ENCODE data around the gene TPST1. TPM values are rescaled to one million over a fixed set of nuclear protein-coding genes. Genes with fewer than 3 reads are reported as not detected.
"Not testable (repeated sequence)": the region's sequence is repeated elsewhere in the genome, so short reads cannot be mapped to it uniquely, and the experiment has no call there.

Gene TPST1
- total RNA-seq, 1 donor from 2014 or later, result 26.8 TPM

GRCh38 chr7:66385191-66385905 is 180.2 kb downstream of the TPST1 start:
- H3K27me3 Mint-ChIP-seq (ENCODE audit: unreplicated experiment); H3K4me1 Mint-ChIP-seq (ENCODE audit: unreplicated experiment); DNase-seq (ENCODE audit: extremely low spot score, unreplicated experiment); H3K9me3 Mint-ChIP-seq (ENCODE audit: unreplicated experiment); H3K4me3 Mint-ChIP-seq (ENCODE audit: unreplicated experiment): not testable (repeated sequence)
- Mint-ChIP-seq H3K27ac (ENCODE audit: unreplicated experiment) (peak overlapping the region; percentile 48), H3K36me3 (ENCODE audit: unreplicated experiment) (peaks cover 13% of the 10 kb centered on the region)

GRCh38 chr7:66395128-66395571 is 190.0 kb downstream of the TPST1 start:
- Mint-ChIP-seq H3K27ac (ENCODE audit: unreplicated experiment) (peak overlapping the region; percentile 78), H3K4me1 (ENCODE audit: unreplicated experiment) (peaks cover 22% of the 10 kb centered on the region), H3K36me3 (ENCODE audit: unreplicated experiment) (peaks cover 11% of the 10 kb centered on the region)
- DNase-seq (ENCODE audit: extremely low spot score, unreplicated experiment); H3K27me3 Mint-ChIP-seq (ENCODE audit: unreplicated experiment); H3K4me3 Mint-ChIP-seq (ENCODE audit: unreplicated experiment); H3K9me3 Mint-ChIP-seq (ENCODE audit: unreplicated experiment): not testable (repeated sequence)

- Mint-ChIP-seq H3K4me1 (ENCODE audit: unreplicated experiment) (peaks cover 22% of the 10 kb centered on the region), H3K36me3 (ENCODE audit: unreplicated experiment) (peaks cover 11% of the 10 kb centered on the region), H3K27ac (ENCODE audit: unreplicated experiment) (peak overlapping the region; percentile 78)
- not testable (repeated sequence) for H3K27me3 Mint-ChIP-seq (ENCODE audit: unreplicated experiment); DNase-seq (ENCODE audit: extremely low spot score, unreplicated experiment); H3K4me3 Mint-ChIP-seq (ENCODE audit: unreplicated experiment); H3K9me3 Mint-ChIP-seq (ENCODE audit: unreplicated experiment)
Observed at GRCh38 chr7:66396052-66396451, 190.9 kb downstream of the TPST1 start.

GRCh38 chr7:66398841-66399240 is 193.7 kb downstream of the TPST1 start:
- Mint-ChIP-seq H3K9me3 (ENCODE audit: unreplicated experiment) (peaks cover 13% of the 10 kb centered on the region), H3K27ac (ENCODE audit: unreplicated experiment) (peak overlapping the region; percentile 37), H3K4me1 (ENCODE audit: unreplicated experiment) (peaks cover 22% of the 10 kb centered on the region), H3K36me3 (ENCODE audit: unreplicated experiment) (peaks cover 26% of the 10 kb centered on the region)
- DNase-seq (ENCODE audit: extremely low spot score, unreplicated experiment); H3K27me3 Mint-ChIP-seq (ENCODE audit: unreplicated experiment); H3K4me3 Mint-ChIP-seq (ENCODE audit: unreplicated experiment): not testable (repeated sequence)

GRCh38 chr7:66399566-66399965 is 194.4 kb downstream of the TPST1 start:
- Mint-ChIP-seq H3K9me3 (ENCODE audit: unreplicated experiment) (peaks cover 13% of the 10 kb centered on the region), H3K36me3 (ENCODE audit: unreplicated experiment) (peaks cover 26% of the 10 kb centered on the region), H3K4me1 (ENCODE audit: unreplicated experiment) (peaks cover 22% of the 10 kb centered on the region), H3K27me3 (ENCODE audit: unreplicated experiment) (no peaks in the 10 kb centered on the region), H3K4me3 (ENCODE audit: unreplicated experiment) (no peak overlapping the region), H3K27ac (ENCODE audit: unreplicated experiment) (no peak overlapping the region)
- no peak for TF ChIP-seq CTCF (IDR thresholded peaks at IDR 0.05)
- no peak for DNase-seq (ENCODE audit: extremely low spot score, unreplicated experiment)

GRCh38 chr7:66400400-66400799 is 195.3 kb downstream of the TPST1 start:
- no peak overlapping the region for H3K27ac Mint-ChIP-seq (ENCODE audit: unreplicated experiment)
- H3K4me3 Mint-ChIP-seq (ENCODE audit: unreplicated experiment), result no peak overlapping the region
- no peaks in the 10 kb centered on the region for H3K27me3 Mint-ChIP-seq (ENCODE audit: unreplicated experiment)
- peaks cover 13% of the 10 kb centered on the region for H3K9me3 Mint-ChIP-seq (ENCODE audit: unreplicated experiment)
- H3K36me3 Mint-ChIP-seq (ENCODE audit: unreplicated experiment), result peaks cover 26% of the 10 kb centered on the region
- H3K4me1 Mint-ChIP-seq (ENCODE audit: unreplicated experiment), result peaks cover 17% of the 10 kb centered on the region
- no peak for DNase-seq (ENCODE audit: extremely low spot score, unreplicated experiment)
- no peak for TF ChIP-seq CTCF (IDR thresholded peaks at IDR 0.05)

- H3K4me1 Mint-ChIP-seq (ENCODE audit: unreplicated experiment), result peaks cover 11% of the 10 kb centered on the region
- H3K9me3 Mint-ChIP-seq (ENCODE audit: unreplicated experiment), result peaks cover 13% of the 10 kb centered on the region
- not testable (repeated sequence) for H3K4me3 Mint-ChIP-seq (ENCODE audit: unreplicated experiment); H3K27me3 Mint-ChIP-seq (ENCODE audit: unreplicated experiment); DNase-seq (ENCODE audit: extremely low spot score, unreplicated experiment); H3K27ac Mint-ChIP-seq (ENCODE audit: unreplicated experiment)
- peaks cover 24% of the 10 kb centered on the region for H3K36me3 Mint-ChIP-seq (ENCODE audit: unreplicated experiment)
Observed at GRCh38 chr7:66401126-66401525, 196.0 kb downstream of the TPST1 start.

GRCh38 chr7:66401932-66402331 is 196.8 kb downstream of the TPST1 start:
- DNase-seq (ENCODE audit: extremely low spot score, unreplicated experiment); H3K4me3 Mint-ChIP-seq (ENCODE audit: unreplicated experiment); H3K4me1 Mint-ChIP-seq (ENCODE audit: unreplicated experiment); H3K27ac Mint-ChIP-seq (ENCODE audit: unreplicated experiment); H3K27me3 Mint-ChIP-seq (ENCODE audit: unreplicated experiment): not testable (repeated sequence)
- peaks cover 28% of the 10 kb centered on the region for H3K36me3 Mint-ChIP-seq (ENCODE audit: unreplicated experiment)
- H3K9me3 Mint-ChIP-seq (ENCODE audit: unreplicated experiment), result peaks cover 13% of the 10 kb centered on the region

All from osteocyte (in vitro differentiated cells).